A549 (cell line): ENCODE results near the gene LRIG2.

Experiments
- CBX8 ChIP-seq: fragments of 200-600 bp; sonication (generic); IDR thresholded peaks from 2 replicates; pipeline ENCODE4 v1.6.1; 2016
- CTCF ChIP-seq: fragments of >200 bp; sonication (Bioruptor Twin); formaldehyde crosslinking; IDR thresholded peaks from 3 replicates; pipeline ENCODE4 v1.5.1; 2016
- EP300 ChIP-seq, 2 experiments: fragments of >200 bp; sonication (Bioruptor Twin); formaldehyde crosslinking; IDR thresholded peaks; 2 replicates in 1 of 2; 3 replicates in 1 of 2; pipeline ENCODE4 v1.6.1; 2016 to 2017
- HDAC2 ChIP-seq: fragments of 200-600 bp; sonication (generic); IDR thresholded peaks from 2 replicates; pipeline ENCODE4 v1.6.1; 2016
- POLR2A ChIP-seq: IDR thresholded peaks from 2 replicates; pipeline ENCODE4 v1.6.1; 2012; ENCODE audit warnings: mild to moderate bottlenecking, low read length
- RAD21 ChIP-seq, 2 experiments: fragments of >200 bp in 1 of 2; sonication (Bioruptor Twin) in 1 of 2; formaldehyde crosslinking in 1 of 2; IDR thresholded peaks in 1 of 2; conservative IDR thresholded peaks in 1 of 2; 2 replicates in 1 of 2; 3 replicates in 1 of 2; pipeline ENCODE4 v1.6.1; 2012 to 2018; ENCODE audit warnings: inconsistent platforms in 1 of 2
- TP53 ChIP-seq: fragments of 250-450 bp; sonication (Bioruptor Pico); IDR thresholded peaks from 2 replicates; pipeline ENCODE4 v1.5.0; 2021; ENCODE audit warnings: mild to moderate bottlenecking, moderate library complexity

- TF ChIP-seq RAD21 (conservative IDR thresholded peaks at IDR 0.05 in 1 of 2, IDR thresholded peaks at IDR 0.05 in 1 of 2): no peak
- TF ChIP-seq CBX8: no peak
- no peak for TF ChIP-seq HDAC2
- TF ChIP-seq CTCF: no peak
- no peak for TF ChIP-seq EP300 (IDR thresholded peaks at IDR 0.05)
- TF ChIP-seq TP53 (CRISPR knock-in tag): no peak
- TF ChIP-seq POLR2A: no peak
Measured at GRCh38 chr1:113027449-113027848, 45.5 kb upstream of the LRIG2 start.
